RWPE1 (cell line): Measurements from ENCODE around the gene LMBRD2.

ENCODE experiments used
- CTCF ChIA-PET: fragments of 350-600 bp; sonication (Branson Sonifier 250); formaldehyde crosslinking; extraction: SDS; loops from one replicate; lab custom pipeline; 2021; lab: Yijun Ruan, JAX
- POLR2A ChIA-PET: fragments of 400-600 bp; formaldehyde crosslinking; extraction: SDS; loops from one replicate; lab custom pipeline; 2020; ENCODE audit warnings: antibody characterized with exemption; ENCODE audit not compliant: low non-redundant PET; lab: Yijun Ruan, JAX
- DNase-seq: peaks from one replicate; pipeline ENCODE4 v3.0.0; 2012; ENCODE audit warnings: low spot score
- H3K27ac ChIP-seq: fragments of 450-650 bp; 2 replicates; pipeline ENCODE4 v1.5.1; 2017
- CTCF ChIP-seq: fragments of 450-650 bp; conservative IDR thresholded peaks from 2 replicates; pipeline ENCODE4 v1.5.1; 2017; ENCODE audit warnings: low read depth, mild to moderate bottlenecking

LMBRD2 gene

GRCh38 chr5:36096486-36096885, 55.2 kb downstream of the LMBRD2 start:
- TF ChIP-seq CTCF, result no peak
- DNase-seq, result no peak
- CTCF ChIA-PET, result no interaction called here
- POLR2A ChIA-PET, result no interaction called here
- no peak overlapping the region for H3K27ac ChIP-seq

GRCh38 chr5:36089989-36090388, 61.7 kb downstream of the LMBRD2 start:
- no peak overlapping the region for H3K27ac ChIP-seq
- ChIA-PET CTCF (interaction anchor here (0.5 to 1.3 kb wide), 5 partner anchors 9 to 92 kb away, joined by 3 to 8 read pairs (median 3); no protein-coding TSS in a partner anchor), POLR2A (no interaction called here)
- no peak for DNase-seq
- no peak; the same call in 1 of the 2 replicates for TF ChIP-seq CTCF

- CTCF ChIA-PET, result interaction anchor here (0.5 to 1.6 kb wide), 14 partner anchors 13 to 1135 kb away, joined by 3 to 13 read pairs (median 4); partner anchors contain the start of genes LMBRD2 and SKP2
- peak; percentile 85 for TF ChIP-seq CTCF
Measured at GRCh38 chr5:36079200-36079781, 72.4 kb downstream of the LMBRD2 start.

GRCh38 chr5:36078430-36078829, 73.3 kb downstream of the LMBRD2 start:
- TF ChIP-seq CTCF, result no peak
- DNase-seq, result no peak
- H3K27ac ChIP-seq, result no peak overlapping the region
- POLR2A ChIA-PET, result no interaction called here
- CTCF ChIA-PET, result interaction anchor here (0.5 to 1.6 kb wide), 10 partner anchors 13 to 1134 kb away, joined by 3 to 13 read pairs (median 3); partner anchors contain the start of genes LMBRD2 and SKP2

More at GRCh38 chr5:36079200-36079781, 72.4 kb downstream of the LMBRD2 start:
- POLR2A ChIA-PET, result no interaction called here
- H3K27ac ChIP-seq, result no peak overlapping the region
- peak; percentile 77 for DNase-seq

GRCh38 chr5:36073595-36074216, 78.0 kb downstream of the LMBRD2 start:
- H3K27ac ChIP-seq, result no peak overlapping the region
- peak; percentile 22; the same call in 1 of the 2 replicates for TF ChIP-seq CTCF
- POLR2A ChIA-PET, result no interaction called here
- no peak for DNase-seq
- CTCF ChIA-PET, result interaction anchor here (0.6 kb wide), 1 partner anchor 25 kb away, joined by 3 read pairs; no protein-coding TSS in a partner anchor

GRCh38 chr5:36070687-36071571, 80.8 kb downstream of the LMBRD2 start:
- ChIA-PET CTCF (no interaction called here), POLR2A (no interaction called here)
- DNase-seq, result no peak
- H3K27ac ChIP-seq, result no peak overlapping the region
- TF ChIP-seq CTCF, result no peak
